ENCODE data around the gene HEXA. TPM values are rescaled to one million over a fixed set of nuclear protein-coding genes. Genes with fewer than 3 reads are reported as not detected.

The HEXA gene
- total RNA-seq, 1 experiment from 2014 or later: 87.5 TPM

DNA sequence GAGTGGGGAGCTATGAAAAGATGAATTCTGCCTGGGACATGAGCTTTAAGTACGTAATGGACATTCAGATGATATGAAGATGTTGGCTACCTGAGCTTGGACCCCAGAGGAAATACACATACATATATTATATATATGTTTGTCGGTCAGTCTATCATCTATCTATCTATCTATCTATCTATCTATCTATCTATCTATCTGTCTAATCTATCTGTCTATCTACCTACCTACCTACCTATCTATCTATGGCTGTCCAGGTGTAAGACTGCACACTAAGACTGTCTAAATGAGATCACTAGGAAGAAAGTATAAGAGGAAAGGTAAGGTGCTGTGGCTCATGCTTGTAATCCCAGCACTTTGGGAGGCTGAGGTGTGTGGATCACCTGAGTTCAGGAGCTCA lies 37.7 kb downstream of the HEXA start:
- BruUV-seq (replicated peaks): no TSS peak
- H3K27ac Mint-ChIP-seq (ENCODE audit: low read depth, unreplicated experiment): peak overlapping the region; percentile 55
- peaks cover 13% of the 10 kb centered on the region for H3K4me1 Mint-ChIP-seq (ENCODE audit: insufficient read depth, unreplicated experiment)
- no peaks in the 10 kb centered on the region for H3K27me3 Mint-ChIP-seq (ENCODE audit: insufficient read depth, unreplicated experiment)
- POLR2A ChIA-PET: interaction anchor here (1.4 kb wide), 1 partner anchor 38 kb away, joined by 5 read pairs; the partner anchor contains the start of gene HEXA
- peaks cover 18% of the 10 kb centered on the region for H3K36me3 Mint-ChIP-seq (ENCODE audit: insufficient read depth, unreplicated experiment)
- no peak overlapping the region for H3K4me3 Mint-ChIP-seq (ENCODE audit: unreplicated experiment)
- DNase-seq (ENCODE audit: unreplicated experiment): no peak
- CTCF ChIA-PET: interaction anchor here (1.4 kb wide), 1 partner anchor 25 kb away, joined by 3 read pairs; no protein-coding TSS in a partner anchor
- TF ChIP-seq, protein P1, sequence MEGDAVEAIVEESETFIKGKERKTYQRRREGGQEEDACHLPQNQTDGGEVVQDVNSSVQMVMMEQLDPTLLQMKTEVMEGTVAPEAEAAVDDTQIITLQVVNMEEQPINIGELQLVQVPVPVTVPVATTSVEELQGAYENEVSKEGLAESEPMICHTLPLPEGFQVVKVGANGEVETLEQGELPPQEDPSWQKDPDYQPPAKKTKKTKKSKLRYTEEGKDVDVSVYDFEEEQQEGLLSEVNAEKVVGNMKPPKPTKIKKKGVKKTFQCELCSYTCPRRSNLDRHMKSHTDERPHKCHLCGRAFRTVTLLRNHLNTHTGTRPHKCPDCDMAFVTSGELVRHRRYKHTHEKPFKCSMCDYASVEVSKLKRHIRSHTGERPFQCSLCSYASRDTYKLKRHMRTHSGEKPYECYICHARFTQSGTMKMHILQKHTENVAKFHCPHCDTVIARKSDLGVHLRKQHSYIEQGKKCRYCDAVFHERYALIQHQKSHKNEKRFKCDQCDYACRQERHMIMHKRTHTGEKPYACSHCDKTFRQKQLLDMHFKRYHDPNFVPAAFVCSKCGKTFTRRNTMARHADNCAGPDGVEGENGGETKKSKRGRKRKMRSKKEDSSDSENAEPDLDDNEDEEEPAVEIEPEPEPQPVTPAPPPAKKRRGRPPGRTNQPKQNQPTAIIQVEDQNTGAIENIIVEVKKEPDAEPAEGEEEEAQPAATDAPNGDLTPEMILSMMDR (IDR thresholded peaks at IDR 0.05; ENCODE audit: unreplicated experiment): no peak
- no peaks in the 10 kb centered on the region for H3K9me3 Mint-ChIP-seq (ENCODE audit: unreplicated experiment)
- intact Hi-C loops (cut with micrococcal nuclease): no loop called here

DNA sequence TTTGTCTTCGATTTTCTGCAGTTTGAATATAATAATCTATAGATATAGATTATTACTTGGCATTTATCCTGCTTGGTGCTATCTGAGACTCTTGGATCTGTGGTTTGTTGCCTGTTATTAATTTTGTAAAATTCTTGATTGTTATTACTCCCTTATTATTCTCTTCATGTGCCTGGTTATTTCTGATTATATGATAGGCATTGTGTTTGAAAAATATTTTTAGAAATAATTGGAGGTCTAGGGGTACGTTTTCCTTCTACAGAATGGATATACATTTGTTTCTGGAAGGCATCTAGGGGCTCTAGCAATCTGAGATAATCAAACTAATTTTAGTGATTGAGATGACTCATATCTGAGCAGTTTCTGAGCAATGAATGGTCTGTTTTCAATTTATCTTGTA lies 41.0 kb downstream of the HEXA start:
- Mint-ChIP-seq H3K4me3 (ENCODE audit: unreplicated experiment) (no peak overlapping the region), H3K36me3 (ENCODE audit: insufficient read depth, unreplicated experiment) (peaks cover 31% of the 10 kb centered on the region), H3K4me1 (ENCODE audit: insufficient read depth, unreplicated experiment) (peaks cover 10% of the 10 kb centered on the region), H3K27ac (ENCODE audit: low read depth, unreplicated experiment) (no peak overlapping the region), H3K27me3 (ENCODE audit: insufficient read depth, unreplicated experiment) (no peaks in the 10 kb centered on the region), H3K9me3 (ENCODE audit: unreplicated experiment) (no peaks in the 10 kb centered on the region)
- BruUV-seq (replicated peaks): no TSS peak
- ChIA-PET CTCF (no interaction called here), POLR2A (no interaction called here)
- DNase-seq (ENCODE audit: unreplicated experiment): no peak
- TF ChIP-seq, protein P1 (IDR thresholded peaks at IDR 0.05; ENCODE audit: unreplicated experiment): no peak
- intact Hi-C loops (cut with micrococcal nuclease): no loop called here

DNA sequence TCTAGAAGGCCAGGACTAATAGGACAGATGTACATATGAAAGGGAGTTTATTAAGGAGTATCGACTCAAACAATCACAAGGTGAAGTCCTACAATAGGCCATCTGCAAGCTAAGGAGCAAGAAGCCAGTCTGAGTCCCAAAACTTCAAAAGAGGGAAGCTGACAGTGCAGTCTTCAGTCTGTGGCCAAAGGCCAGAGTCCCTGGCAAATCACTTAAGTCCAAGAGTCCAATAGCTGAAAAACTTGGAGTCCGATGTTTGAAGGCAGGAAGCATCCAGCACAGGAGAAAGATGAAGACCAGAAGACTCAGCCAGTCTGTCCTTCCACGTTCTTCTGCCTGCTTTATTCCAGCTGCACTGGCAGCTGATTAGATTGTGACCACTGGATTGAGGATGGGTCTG lies 44.8 kb downstream of the HEXA start:
- H3K27me3 Mint-ChIP-seq (ENCODE audit: insufficient read depth, unreplicated experiment): no peaks in the 10 kb centered on the region
- no peaks in the 10 kb centered on the region for H3K4me1 Mint-ChIP-seq (ENCODE audit: insufficient read depth, unreplicated experiment)
- ChIA-PET POLR2A (interaction anchor here (0.6 to 1.5 kb wide), 3 partner anchors 13 to 51 kb away, joined by 3 to 4 read pairs (median 3); partner anchors contain the start of gene HEXA), CTCF (interaction anchor here (0.6 to 1.5 kb wide), 3 partner anchors 18 to 202 kb away, joined by 3 to 6 read pairs (median 5); no protein-coding TSS in a partner anchor)
- TF ChIP-seq, protein P1 (IDR thresholded peaks at IDR 0.05; ENCODE audit: unreplicated experiment): no peak
- H3K9me3 Mint-ChIP-seq (ENCODE audit: unreplicated experiment): no peaks in the 10 kb centered on the region
- no peak overlapping the region for H3K27ac Mint-ChIP-seq (ENCODE audit: low read depth, unreplicated experiment)
- intact Hi-C loops (cut with micrococcal nuclease): no loop called here
- H3K4me3 Mint-ChIP-seq (ENCODE audit: unreplicated experiment): no peak overlapping the region
- peaks cover 21% of the 10 kb centered on the region for H3K36me3 Mint-ChIP-seq (ENCODE audit: insufficient read depth, unreplicated experiment)
- no TSS peak for BruUV-seq (replicated peaks)
- no peak for DNase-seq (ENCODE audit: unreplicated experiment)

DNA sequence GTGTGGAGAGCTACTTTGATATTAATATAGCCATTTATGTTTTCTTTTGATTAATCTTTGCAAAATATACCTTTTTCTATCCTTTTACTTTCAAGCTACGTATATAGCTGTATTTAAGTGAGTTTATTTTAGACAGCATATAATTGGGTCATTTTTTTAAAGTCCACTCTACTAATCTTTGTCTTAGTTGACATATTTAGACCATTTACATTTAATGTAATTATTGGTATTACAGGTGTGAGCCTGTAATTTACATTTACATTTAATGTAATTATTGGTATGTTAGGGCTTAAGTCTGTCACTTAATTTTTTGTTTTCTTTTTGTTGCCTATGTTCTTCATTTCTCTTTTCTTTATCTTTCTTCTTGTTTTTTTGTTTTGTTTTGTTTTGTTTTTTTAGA lies 52.1 kb downstream of the HEXA start:
- CTCF ChIA-PET: interaction anchor here (1.4 kb wide), 1 partner anchor 10 kb away, joined by 5 read pairs; no protein-coding TSS in a partner anchor
- Mint-ChIP-seq H3K4me3 (ENCODE audit: unreplicated experiment) (no peak overlapping the region), H3K4me1 (ENCODE audit: insufficient read depth, unreplicated experiment) (peaks cover 6% of the 10 kb centered on the region), H3K36me3 (ENCODE audit: insufficient read depth, unreplicated experiment) (no peaks in the 10 kb centered on the region), H3K27ac (ENCODE audit: low read depth, unreplicated experiment) (no peak overlapping the region), H3K27me3 (ENCODE audit: insufficient read depth, unreplicated experiment) (peaks cover 7% of the 10 kb centered on the region), H3K9me3 (ENCODE audit: unreplicated experiment) (peaks cover 13% of the 10 kb centered on the region)
- TF ChIP-seq, protein P1 (IDR thresholded peaks at IDR 0.05; ENCODE audit: unreplicated experiment): no peak
- no TSS peak for BruUV-seq (replicated peaks)
- intact Hi-C loops (cut with micrococcal nuclease): no loop called here
- POLR2A ChIA-PET: interaction anchor here (0.6 kb wide), 1 partner anchor 124 kb away, joined by 3 read pairs; no protein-coding TSS in a partner anchor
- no peak for DNase-seq (ENCODE audit: unreplicated experiment)
